Omental fat pad (tissue), 4 donors: ENCODE measurements around the gene PRSS57. TPM values are rescaled to one million over a fixed set of nuclear protein-coding genes. Genes with fewer than 3 reads are reported as not detected.

Experiments used
- ATAC-seq: fragments of 150-250 bp; one replicate; pipeline ENCODE4 v1.9.1; 2016; ENCODE audit warnings: mild to moderate bottlenecking, moderate library complexity; ENCODE audit not compliant: low FRiP score
- DNase-seq: peaks from one replicate; pipeline ENCODE4 v3.0.0-alpha.2; 2019; ENCODE audit warnings: low spot score
- total RNA-seq, 4 donors: library from RNA; depleted of rRNA; stranded (reverse); fragments of >200 nt; gene quantifications; one replicate each; pipeline ENCODE4 v1.1.0, GENCODE V29; 2016
- TF ChIP-seq, protein P1 (sequence below), 3 donors: fragments of 450-650 bp; IDR thresholded peaks; one replicate each; pipeline ENCODE4 v1.5.1; 2016 to 2017; ENCODE audit warnings: antibody characterized with exemption in 3 of 3, mild to moderate bottlenecking in 3 of 3, moderate library complexity in 2 of 3

Gene PRSS57
- total RNA-seq, 4 donors from 2014 or later, result 0.95 TPM; not detected in 3

GRCh38 chr19:663682-664117, 31.6 kb downstream of the PRSS57 start:
- DNase-seq, result no peak
- TF ChIP-seq, protein P1, sequence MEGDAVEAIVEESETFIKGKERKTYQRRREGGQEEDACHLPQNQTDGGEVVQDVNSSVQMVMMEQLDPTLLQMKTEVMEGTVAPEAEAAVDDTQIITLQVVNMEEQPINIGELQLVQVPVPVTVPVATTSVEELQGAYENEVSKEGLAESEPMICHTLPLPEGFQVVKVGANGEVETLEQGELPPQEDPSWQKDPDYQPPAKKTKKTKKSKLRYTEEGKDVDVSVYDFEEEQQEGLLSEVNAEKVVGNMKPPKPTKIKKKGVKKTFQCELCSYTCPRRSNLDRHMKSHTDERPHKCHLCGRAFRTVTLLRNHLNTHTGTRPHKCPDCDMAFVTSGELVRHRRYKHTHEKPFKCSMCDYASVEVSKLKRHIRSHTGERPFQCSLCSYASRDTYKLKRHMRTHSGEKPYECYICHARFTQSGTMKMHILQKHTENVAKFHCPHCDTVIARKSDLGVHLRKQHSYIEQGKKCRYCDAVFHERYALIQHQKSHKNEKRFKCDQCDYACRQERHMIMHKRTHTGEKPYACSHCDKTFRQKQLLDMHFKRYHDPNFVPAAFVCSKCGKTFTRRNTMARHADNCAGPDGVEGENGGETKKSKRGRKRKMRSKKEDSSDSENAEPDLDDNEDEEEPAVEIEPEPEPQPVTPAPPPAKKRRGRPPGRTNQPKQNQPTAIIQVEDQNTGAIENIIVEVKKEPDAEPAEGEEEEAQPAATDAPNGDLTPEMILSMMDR (IDR thresholded peaks at IDR 0.05), result no peak
- no peak for ATAC-seq

- TF ChIP-seq, protein P1 (IDR thresholded peaks at IDR 0.05), result no peak
- ATAC-seq (peak; percentile 73), DNase-seq (peak; percentile 82)
These were observed 32.1 kb downstream of the PRSS57 start, which contains the start of gene RNF126 for GRCh38 chr19:662962-663681. TSS of gene RNF126 (minus strand) at chr19:663214. CDS start at chr19:663121, 93 bp downstream.

- DNase-seq, result no peak
- TF ChIP-seq, protein P1 (IDR thresholded peaks at IDR 0.05), result no peak
- peak; percentile 10 for ATAC-seq
These were observed 32.9 kb downstream of the PRSS57 start for GRCh38 chr19:662207-662961.

DNA sequence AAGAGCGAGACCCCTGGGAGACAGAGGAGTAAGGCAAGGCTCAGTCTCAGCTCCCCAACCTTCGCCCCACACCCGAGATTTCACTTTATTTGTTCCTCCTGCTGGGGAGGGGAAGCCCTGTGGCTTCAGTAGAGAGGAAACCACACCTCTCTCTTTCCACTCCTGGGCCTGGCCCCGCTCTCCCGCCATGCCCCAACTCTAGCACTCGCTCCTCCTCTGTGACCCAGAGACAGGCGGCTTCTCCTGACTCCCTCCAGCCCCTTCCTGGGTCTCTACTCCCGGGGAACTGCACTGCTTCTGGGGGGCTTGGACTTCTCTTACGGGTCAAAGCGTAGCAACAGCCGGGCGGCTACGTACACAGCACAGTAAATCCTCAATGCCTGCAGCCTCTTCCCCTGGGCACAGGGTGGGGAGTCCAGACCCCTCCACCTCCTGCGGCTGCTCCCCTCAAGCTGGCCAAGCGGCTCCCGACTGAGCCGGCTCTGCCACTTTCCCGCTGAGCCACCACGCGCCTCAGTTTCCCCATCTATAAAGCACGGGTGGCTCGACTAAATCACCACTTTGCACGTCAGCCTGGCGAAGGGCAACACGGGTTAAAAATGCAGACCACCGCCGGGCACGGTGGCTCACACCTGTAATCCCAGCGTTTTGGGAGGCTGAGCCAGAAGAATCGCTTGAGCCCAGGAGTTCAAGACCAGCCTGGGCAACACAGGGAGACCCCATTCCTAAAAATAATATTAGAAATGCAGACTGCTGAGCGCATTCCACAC, 33.6 kb downstream of the PRSS57 start:
- TF ChIP-seq, protein P1 (IDR thresholded peaks at IDR 0.05), result no peak

GRCh38 chr19:660793-661426, 34.3 kb downstream of the PRSS57 start:
- ATAC-seq (no peak), DNase-seq (no peak)
- TF ChIP-seq, protein P1 (IDR thresholded peaks at IDR 0.05), result no peak

More for the DNA sequence above, 33.6 kb downstream of the PRSS57 start:
- DNase-seq (no peak), ATAC-seq (no peak)
